Upper lobe of left lung (tissue), 4 donors: Measurements from ENCODE around the gene UBA1.

Source experiments
- CTCF ChIP-seq, 6 experiments: fragments of 450-650 bp in 4 of 6; fragments of 200-600 bp in 2 of 6; sonication (generic) in 2 of 6; IDR thresholded peaks; one replicate each; pipeline ENCODE4 v1.5.1; 2016 to 2019; ENCODE audit warnings: antibody characterized with exemption in 6 of 6
- EP300 ChIP-seq, 4 donors: sonication (generic); formaldehyde crosslinking; IDR thresholded peaks; one replicate each; pipeline ENCODE4 v1.5.1; 2017; ENCODE audit warnings: antibody characterized with exemption in 4 of 4, control low read depth in 2 of 4
- POLR2A ChIP-seq, 4 donors: fragments of 450-650 bp; IDR thresholded peaks; one replicate each; pipeline ENCODE4 v1.5.1; 2016 to 2017; ENCODE audit warnings: antibody characterized with exemption in 4 of 4, mild to moderate bottlenecking in 2 of 4

DNA sequence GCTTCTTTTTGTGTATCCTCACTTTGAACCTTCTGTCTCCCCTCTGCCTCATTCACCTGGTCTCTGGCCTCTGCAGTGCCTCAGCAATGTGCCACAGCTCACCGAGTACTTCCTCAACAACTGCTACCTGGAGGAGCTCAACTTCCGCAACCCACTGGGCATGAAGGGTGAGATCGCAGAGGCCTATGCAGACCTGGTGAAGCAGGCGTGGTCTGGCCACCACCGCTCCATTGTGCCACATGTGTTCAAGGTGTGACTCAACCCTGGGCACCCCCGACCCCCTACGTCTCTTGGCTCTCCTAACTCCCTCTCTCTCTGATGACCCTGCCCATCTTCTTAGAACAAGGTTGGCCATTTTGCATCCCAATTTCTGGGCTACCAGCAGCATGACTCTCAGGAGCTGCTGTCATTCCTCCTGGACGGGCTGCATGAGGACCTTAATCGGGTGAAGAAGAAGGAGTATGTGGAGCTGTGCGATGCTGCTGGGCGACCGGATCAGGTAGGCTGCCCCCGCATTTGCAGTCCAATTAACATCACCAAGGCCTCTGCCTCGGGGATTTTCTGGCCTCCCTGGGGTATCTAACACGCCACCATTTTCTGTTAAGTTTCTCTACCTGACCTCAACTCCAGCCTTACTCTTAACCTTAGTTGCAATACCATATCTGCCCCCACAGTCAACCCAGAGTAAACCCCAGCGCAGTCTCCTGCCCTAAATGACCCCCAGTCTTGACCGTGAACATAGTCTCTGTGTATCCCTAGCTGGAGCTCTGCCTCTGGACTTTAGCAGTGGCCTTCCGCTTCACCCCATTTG, 47.8 kb downstream of the UBA1 start:
- TF ChIP-seq CTCF (IDR thresholded peaks at IDR 0.05), result no peak
- no peak for TF ChIP-seq POLR2A (IDR thresholded peaks at IDR 0.05)
- TF ChIP-seq EP300 (IDR thresholded peaks at IDR 0.05), result no peak
